CD1c-positive myeloid dendritic cell (primary cell): ENCODE measurements around the gene TXN.
"Not testable (repeated sequence)": the region's sequence is repeated elsewhere in the genome, so short reads cannot be mapped to it uniquely, and the experiment has no call there.

Experiments used
- DNase-seq: peaks from one replicate; pipeline ENCODE4 v3.0.0-alpha.2; 2016; ENCODE audit errors: extremely low spot score

The TXN gene

GRCh38 chr9:110208031-110208430 is 48.3 kb downstream of the TXN start, which contains the start of gene C9orf152:
TSS of gene C9orf152 (minus strand) at chr9:110208159. CDS start at chr9:110207579, 580 bp downstream.
- DNase-seq: no peak

GRCh38 chr9:110207071-110207641 is 49.2 kb downstream of the TXN start:
- no peak for DNase-seq

DNA sequence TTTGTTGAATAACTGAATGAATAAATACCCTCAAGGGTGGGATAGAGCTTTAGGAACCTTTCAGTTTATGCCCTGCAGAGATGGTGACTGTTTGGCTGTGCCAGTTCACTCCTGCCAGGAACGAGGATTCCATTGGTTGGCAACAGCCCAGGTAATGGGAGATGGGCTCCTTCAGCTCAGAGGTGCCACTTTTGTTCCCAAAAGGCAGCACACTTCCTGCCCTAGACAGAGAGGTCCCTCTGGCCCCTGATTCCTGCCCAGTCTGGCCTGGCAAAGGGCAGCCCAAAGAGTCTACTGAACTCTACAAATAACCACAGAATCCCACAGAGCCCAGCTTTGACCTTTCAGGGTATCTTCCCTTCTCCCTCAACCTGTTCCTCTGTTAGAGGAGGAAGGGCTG is 49.9 kb downstream of the TXN start:
- no peak for DNase-seq

DNA sequence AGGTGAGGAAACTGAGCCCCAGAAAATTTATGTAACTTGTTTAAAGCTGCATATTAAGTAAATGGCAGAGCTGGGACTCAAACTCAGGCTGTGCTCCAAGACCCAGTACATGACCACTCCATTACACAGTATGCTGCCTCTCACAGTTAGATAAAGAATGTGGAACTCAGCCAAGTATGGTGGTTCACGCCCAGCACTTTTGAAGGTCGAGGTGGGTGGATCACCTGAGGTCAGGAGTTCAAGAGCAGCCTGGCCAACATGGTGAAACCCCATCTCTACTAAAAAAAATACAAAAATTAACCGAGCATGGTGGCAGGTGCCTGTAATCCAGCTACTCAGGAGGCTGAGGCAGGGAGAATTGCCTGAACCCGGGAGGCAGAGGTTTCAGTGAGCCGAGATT is 50.7 kb downstream of the TXN start:
- DNase-seq: not testable (repeated sequence)

- no peak for DNase-seq
Measured at GRCh38 chr9:110202232-110202631, 54.1 kb downstream of the TXN start.

DNA sequence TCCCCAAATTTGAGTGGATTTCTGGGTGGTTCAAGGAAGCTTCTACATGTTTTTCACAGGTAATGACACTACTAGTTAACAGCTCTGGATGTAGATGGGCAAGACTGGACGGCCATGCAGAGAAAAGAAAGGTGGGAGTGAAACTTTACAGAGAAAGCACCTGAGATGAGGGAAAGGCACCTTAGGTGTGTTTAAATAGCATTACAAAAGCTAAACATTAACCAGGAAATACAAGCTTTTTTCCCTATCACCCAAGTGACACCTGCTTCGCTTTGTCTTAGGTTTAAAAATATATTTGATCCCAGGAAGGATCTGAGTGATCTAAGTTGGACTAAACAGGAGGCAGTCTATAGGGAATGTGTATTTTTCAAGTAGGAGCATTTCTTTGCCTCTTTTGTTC is 56.7 kb downstream of the TXN start:
- DNase-seq: no peak

DNA sequence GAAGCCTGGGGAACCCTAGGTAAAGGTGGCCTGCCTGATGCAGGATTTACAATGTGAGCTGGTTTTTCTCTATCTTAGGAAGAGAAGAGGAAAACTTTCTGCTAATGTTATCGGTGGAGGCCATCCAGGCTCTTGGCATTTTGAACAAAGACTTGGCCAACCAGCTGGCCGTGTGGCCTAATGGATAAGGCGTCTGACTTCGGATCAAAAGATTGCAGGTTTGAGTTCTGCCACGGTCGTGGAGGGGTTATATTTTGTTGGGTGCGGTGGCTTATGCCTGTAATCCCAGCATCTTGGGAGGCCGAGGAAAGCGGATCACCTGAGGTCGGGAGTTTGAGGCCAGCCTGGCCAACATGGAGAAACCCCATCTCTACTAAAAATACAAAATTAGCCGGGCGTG is 58.0 kb downstream of the TXN start:
- DNase-seq: no peak

GRCh38 chr9:110197330-110198187 is 58.7 kb downstream of the TXN start:
- DNase-seq: no peak

DNA sequence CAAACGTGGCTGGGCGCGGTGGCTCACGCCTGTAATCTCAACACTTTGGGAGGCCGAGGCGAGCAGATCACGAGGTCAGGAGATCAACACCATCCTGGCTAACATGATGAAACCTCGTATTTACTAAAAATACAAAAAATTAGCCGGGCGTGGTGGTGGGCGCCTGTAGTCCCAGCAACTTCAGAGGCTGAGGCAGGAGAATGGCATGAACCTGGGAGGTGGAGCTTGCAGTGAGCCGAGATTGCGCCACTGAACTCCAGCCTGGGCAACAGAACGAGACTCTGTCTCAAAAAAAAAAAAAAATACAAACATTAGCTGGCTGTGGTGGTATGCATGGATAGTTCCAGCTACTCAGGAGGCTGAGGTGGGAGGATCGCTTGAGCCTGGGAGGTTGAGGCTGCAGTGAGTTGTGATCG is 60.2 kb downstream of the TXN start:
- not testable (repeated sequence) for DNase-seq
